ENCODE data around the gene SMTNL2.
"Not testable (repeated sequence)": the region's sequence is repeated elsewhere in the genome, so short reads cannot be mapped to it uniquely, and the experiment has no call there.

SMTNL2 gene

GRCh38 chr17:4560837-4561256 lies 23.5 kb upstream of the SMTNL2 start:
- DNase-seq: no peak

GRCh38 chr17:4562015-4562969 lies 22.0 kb upstream of the SMTNL2 start:
- DNase-seq: no peak

GRCh38 chr17:4565209-4566141 lies 18.9 kb upstream of the SMTNL2 start:
- peak; percentile 96 for DNase-seq

GRCh38 chr17:4566785-4567184 lies 17.5 kb upstream of the SMTNL2 start:
- DNase-seq: peak; percentile 92

GRCh38 chr17:4569591-4569990 lies 14.7 kb upstream of the SMTNL2 start:
- DNase-seq: no peak

GRCh38 chr17:4572131-4572530 lies 12.2 kb upstream of the SMTNL2 start:
- no peak for DNase-seq

- DNase-seq: no peak
These were observed 11.2 kb upstream of the SMTNL2 start for GRCh38 chr17:4573115-4573514.

GRCh38 chr17:4573669-4574068 lies 10.7 kb upstream of the SMTNL2 start:
- DNase-seq: no peak

GRCh38 chr17:4574448-4575045 lies 9.8 kb upstream of the SMTNL2 start:
- no peak for DNase-seq

GRCh38 chr17:4576161-4576558 lies 8.2 kb upstream of the SMTNL2 start:
- no peak for DNase-seq

- DNase-seq: peak; percentile 38
These were observed 7.5 kb upstream of the SMTNL2 start for GRCh38 chr17:4576729-4577322.

GRCh38 chr17:4577386-4577993 lies 6.8 kb upstream of the SMTNL2 start:
- no peak for DNase-seq

- not testable (repeated sequence) for DNase-seq
These were observed 6.0 kb upstream of the SMTNL2 start for GRCh38 chr17:4578349-4578748.

- no peak for DNase-seq
These were observed 4.7 kb upstream of the SMTNL2 start for GRCh38 chr17:4579678-4580077.

GRCh38 chr17:4580291-4580690 lies 4.0 kb upstream of the SMTNL2 start:
- no peak for DNase-seq

GRCh38 chr17:4582101-4582501 lies 2.2 kb upstream of the SMTNL2 start:
- DNase-seq: no peak

GRCh38 chr17:4582691-4583090 lies 1.6 kb upstream of the SMTNL2 start:
- DNase-seq: no peak

GRCh38 chr17:4583206-4583605 lies 1.1 kb upstream of the SMTNL2 start:
- DNase-seq: no peak

- peak; percentile 86 for DNase-seq
These were observed 588 bp upstream of the SMTNL2 start for GRCh38 chr17:4583782-4584100.

- no peak for DNase-seq
These were observed 748 bp downstream of the SMTNL2 start for GRCh38 chr17:4584917-4585637.

GRCh38 chr17:4585638-4585994 lies 1.3 kb downstream of the SMTNL2 start:
- DNase-seq: no peak

- DNase-seq: no peak
These were observed 1.7 kb downstream of the SMTNL2 start for GRCh38 chr17:4586043-4586442.

Measured in NCI-H82 (cell line).